Measurements from ENCODE around the gene PTCD1.

Gene PTCD1, protein sequence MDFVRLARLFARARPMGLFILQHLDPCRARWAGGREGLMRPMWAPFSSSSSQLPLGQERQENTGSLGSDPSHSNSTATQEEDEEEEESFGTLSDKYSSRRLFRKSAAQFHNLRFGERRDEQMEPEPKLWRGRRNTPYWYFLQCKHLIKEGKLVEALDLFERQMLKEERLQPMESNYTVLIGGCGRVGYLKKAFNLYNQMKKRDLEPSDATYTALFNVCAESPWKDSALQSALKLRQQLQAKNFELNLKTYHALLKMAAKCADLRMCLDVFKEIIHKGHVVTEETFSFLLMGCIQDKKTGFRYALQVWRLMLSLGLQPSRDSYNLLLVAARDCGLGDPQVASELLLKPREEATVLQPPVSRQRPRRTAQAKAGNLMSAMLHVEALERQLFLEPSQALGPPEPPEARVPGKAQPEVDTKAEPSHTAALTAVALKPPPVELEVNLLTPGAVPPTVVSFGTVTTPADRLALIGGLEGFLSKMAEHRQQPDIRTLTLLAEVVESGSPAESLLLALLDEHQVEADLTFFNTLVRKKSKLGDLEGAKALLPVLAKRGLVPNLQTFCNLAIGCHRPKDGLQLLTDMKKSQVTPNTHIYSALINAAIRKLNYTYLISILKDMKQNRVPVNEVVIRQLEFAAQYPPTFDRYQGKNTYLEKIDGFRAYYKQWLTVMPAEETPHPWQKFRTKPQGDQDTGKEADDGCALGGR

DNA sequence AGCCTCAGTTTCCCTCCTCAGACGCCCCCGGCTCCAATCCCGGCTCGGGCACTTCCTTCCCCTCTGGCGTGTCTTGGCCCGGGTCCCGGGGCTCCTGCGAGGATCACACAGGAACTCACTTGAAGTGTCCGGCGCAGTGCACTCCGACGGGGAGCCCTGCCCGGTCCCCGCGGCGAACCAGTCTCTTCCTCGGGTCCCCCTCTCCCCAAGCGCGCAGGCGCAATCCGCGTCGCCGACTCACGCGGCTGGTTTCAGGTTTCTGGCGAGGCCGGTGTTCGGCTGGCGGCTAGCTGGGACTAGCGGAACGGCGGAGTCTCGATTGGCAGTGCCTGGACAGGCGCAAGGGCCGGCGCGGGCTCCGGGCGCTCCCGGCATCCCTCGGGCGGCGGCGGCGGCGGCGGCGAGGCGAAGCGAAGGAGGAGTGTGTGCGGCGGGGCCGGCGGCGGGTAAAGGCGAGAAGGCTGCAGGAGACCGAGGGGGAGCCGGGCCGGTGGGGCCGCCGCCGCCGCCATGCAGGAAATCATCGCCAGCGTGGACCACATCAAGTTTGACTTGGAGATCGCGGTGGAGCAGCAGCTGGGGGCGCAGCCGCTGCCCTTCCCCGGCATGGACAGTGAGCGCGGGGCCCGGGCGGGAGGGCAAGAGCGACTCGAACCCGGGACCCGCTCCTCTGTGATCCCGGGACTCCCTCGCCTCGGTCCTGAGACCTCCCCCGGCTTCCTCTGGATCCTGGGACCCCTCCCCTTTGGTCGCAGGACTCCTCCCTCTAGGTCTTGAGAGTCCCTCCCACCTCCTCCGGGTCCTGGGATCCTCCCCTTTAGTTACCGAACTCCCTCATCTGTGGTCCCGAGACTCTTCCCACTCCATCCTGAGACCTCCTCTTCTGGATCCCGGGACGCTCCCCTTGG is at the start of gene PTCD1, which contains the start of gene CPSF4:
TSS of gene PTCD1 (minus strand) at position 226 of the 908 bp plus-strand sequence. CDS start 3,556 bp downstream, outside the sequence.
TSS of gene CPSF4 (plus strand) at position 371 of the 908 bp plus-strand sequence. CDS start at position 511, 140 bp downstream.
- peak; percentile 91 for DNase-seq

DNA sequence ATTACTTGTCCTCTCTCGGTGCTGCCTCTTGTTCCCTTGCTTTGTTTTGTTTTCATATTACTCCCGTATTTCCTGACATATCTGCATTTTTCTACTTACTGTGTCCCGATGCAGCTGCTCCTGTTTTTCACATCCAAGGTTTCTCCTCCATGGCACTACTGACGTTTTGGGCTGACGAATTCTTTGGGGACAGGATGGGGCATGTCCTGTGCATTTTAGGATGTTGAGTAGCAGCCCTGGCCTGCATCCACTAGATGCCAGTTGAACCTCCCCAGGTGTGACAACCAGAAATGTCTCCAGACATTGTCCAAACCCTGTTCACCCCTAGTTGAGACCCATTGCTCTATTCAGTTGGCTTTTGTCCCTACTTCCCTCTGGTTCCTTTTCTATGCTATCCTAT is 46.5 kb upstream of the PTCD1 start:
- no peak for DNase-seq

DNA sequence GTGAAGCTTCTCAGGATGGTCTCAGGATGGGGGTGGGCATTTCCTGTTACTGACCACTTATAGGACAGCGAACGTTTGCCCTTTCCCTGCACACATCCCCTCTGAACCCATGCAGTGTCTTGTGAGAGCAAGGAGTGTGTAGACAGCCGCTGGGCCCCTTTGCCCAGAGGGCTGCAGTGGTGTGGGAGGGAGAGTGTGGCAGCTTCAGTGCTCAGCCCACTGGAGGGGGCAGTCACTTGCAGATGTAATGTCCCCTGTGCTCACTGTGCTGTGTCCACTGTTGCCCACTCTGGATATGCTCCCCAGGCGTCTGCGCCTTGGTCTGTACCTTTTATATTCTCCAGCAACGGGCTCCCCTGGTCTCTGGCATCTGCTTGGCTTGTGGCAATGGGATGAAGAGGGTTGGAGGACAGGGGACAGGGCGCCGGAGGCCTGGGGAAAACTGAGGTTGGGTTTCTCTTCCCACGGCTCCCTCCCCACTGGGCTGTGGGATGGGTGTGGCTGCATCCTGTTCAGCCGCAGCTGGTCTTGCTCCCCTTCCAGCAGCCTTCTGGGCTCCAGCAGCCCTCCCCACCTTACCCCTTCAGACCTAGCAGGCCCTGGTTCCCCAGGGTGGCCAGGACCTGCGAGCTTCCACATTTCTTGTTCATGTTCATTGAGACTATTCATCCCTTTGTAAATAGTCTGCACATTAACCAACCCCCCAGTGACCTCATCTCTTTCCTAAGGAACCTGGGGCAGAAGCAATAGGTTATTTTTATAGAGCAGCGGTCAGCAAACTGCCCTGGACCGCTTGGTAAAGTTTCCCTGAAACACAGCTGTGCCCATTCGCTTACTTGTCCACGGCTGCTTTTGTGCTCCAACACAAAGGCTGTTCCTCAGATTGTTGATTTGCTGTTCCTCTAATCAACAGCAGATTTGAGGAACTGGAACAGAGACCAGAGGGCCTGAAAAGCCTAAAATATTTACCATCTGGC is 40.2 kb upstream of the PTCD1 start:
- no peak for DNase-seq

DNA sequence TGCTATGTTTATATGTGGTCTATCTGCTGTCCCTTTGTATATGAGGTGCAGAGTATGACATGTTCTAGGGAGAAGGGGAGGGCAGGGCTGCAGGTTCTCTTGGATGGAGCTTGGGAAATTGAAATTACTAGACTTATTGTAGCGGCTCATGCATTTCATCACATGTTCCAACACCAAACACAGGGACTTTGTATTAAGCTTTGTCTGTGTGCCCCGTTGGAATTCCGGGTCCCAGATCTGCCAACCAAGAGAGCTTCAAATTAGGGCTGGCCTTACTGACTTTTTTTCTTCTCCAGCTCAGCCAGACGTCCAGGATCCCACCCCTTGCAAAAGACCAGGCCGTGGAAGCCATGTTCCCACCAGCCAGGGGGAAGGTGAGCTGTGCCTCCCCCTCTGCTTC is 37.5 kb upstream of the PTCD1 start:
- DNase-seq: no peak

DNA sequence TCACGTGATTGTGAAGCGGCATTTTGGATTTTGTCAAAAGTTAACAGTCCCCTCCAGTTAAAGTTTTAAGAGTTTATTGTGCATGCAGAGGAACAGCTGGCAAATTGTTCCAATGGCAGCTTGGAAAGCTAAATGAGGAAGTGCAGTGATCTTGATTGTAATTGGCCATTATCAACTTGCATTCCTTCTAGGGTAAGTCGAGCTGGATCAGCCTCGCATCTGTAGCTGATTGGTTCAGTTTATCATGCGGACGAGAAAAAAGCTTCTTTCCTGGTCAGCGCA is 34.7 kb upstream of the PTCD1 start:
- no peak for DNase-seq

GRCh38 chr7:99472561-99473314 is 34.1 kb upstream of the PTCD1 start, which contains the start of gene ZNF789:
Gene ZNF789 (plus strand): TSS chr7:99472890. CDS start chr7:99476457, 3,567 bp downstream.
- DNase-seq: peak; percentile 98

GRCh38 chr7:99469381-99470065 is 30.9 kb upstream of the PTCD1 start:
- no peak for DNase-seq

DNA sequence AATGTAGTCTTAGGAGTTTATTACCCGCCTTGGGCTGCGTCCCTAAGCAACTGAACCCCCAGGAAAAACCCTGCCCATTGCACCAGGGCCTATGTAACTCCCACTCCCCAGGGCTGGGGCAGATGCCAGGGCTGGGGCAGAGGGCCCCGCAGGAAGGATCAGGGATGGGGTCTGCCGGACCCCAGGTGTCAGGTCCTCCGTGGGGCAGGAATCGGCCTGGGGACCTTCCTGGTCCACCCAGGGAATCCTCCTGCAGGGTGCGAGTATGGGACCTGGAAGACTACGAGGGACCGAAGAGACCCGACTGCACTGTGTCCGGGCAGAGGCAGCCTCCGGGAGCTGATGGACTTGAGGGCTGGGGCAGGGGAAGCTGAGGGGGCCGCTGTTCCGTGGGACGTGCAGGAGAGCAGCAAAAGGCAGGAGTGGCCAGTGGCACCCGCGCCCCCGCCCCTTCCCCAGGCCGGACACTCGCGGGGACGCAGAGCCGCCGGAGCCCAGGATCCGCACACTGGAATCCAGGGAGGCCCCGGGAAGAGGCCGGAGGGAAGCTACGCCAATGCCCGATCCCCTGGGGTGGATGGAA is 29.8 kb upstream of the PTCD1 start:
- no peak for DNase-seq

DNA sequence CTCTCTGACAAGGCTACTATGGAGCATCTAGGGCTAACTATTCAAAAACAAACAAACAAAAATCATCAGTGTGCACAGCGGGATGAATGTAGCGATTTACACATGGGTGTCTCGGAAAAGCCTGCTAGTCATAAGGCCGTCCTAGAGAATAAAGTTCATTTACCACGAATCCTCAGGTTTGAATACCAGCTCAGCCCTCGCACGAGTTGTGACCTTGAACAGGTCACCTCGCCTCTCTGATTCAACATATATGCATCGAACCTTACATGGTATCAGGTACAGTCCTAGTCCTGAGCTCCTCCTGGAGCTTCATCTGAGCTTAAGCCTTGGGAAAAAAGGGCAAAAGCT is 26.8 kb upstream of the PTCD1 start:
- no peak for DNase-seq

GRCh38 chr7:99461221-99461620 is 22.6 kb upstream of the PTCD1 start:
- DNase-seq: no peak

DNA sequence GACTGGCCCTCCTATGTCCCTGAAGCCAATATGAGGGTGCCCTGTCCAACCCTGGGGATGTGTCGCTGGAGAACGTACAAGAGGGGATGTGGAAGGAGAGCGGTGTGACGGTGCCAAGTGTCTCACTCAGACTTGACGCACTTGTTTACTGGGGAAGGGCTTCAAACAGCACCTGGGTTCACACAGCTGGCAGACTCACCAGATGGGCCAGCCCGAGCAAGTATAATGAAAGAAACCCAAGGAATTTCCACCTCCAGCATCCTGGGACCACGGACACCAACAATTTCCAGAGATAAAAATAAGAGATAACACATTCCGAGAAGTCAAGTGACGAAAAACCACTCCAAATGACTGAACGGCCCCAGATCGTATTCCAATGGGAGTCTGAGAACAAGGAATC is 22.1 kb upstream of the PTCD1 start:
- DNase-seq: no peak

- DNase-seq: no peak
Measured at GRCh38 chr7:99459087-99459486, 20.5 kb upstream of the PTCD1 start.

DNA sequence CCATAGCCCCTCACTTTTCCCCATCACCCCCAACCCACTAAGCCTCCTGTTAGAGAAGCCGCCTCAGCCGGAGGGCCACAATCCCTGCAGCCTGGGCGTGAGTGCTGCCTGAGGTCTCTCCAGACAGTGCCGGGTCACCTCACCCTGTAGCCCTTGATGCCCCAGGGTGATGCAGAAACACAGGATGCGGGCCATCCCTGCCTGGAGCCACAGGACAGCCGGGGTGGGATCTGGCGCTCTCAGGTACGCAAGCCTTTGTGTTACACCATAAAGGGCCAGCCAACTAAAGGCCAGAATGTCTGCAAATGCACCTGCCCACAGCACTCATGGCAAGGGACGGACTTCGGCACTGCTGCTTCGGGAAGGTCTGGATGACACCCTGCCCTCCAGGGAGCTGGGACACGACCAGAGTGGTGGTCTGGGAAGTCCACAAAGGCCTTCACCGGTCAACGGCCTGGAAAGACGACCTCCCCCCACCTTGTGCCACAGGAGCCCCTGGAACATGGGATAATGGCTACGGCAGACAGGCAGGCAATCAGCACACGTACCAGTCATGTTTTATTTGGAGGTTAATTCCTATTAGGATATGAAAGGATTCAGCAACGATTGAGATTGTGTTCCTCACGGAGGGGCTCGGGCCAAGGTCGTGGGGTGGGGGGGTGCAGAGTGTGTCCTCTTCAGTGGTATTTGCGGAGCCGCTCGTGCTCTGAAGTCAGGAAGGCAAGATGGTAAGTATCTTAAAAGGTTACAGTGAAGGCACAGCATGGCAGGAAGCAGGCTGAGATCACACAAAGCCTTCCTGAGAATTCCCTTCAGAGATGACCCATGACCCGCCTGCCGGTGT is 19.3 kb upstream of the PTCD1 start:
- no peak for DNase-seq

- DNase-seq: no peak
Measured at GRCh38 chr7:99457050-99457649, 18.6 kb upstream of the PTCD1 start.

- DNase-seq: no peak
Measured at GRCh38 chr7:99456288-99456687, 17.7 kb upstream of the PTCD1 start.

DNA sequence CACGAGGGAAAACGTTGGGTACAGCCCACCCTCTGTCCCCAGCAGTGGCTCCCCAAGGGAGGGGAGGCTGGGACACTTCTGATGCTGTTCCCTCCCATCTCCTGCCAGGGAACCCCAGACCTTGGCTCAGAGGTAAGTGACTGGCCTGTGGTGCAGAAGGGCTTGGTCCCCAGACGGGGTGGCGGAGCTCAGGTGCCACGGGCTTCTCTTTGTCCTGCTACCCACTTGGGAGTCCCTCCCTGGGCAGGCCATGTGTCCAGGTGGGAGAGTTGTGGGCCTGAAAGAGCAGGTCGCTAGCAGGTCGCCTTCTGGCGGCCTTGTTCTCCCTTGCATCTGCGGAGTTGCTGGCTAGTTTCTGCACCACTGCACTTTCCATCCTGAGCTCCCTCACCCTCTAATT is 17.3 kb upstream of the PTCD1 start:
- DNase-seq: no peak

- DNase-seq: no peak
Measured at GRCh38 chr7:99453105-99453504, 14.5 kb upstream of the PTCD1 start.

DNA sequence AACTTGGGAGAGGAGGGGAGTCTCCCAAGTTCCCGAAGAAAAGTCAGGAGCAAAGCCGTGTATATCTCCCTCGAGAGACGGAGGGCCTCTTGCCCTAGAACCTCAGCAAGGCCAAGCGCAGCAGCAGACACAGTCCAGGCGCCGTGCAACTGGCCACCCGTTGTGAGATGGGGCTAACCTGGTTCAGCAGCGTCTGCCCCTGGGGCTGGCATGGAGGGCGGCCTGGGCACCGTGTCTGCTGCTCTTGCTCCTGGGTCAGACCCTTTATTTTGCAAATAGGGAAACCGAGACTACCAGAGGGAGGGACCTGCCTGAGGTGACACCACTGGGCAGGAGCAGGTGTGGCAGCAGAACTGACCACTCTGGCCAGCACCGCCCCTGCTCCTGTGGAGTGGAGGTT is 13.9 kb upstream of the PTCD1 start:
- no peak for DNase-seq

DNA sequence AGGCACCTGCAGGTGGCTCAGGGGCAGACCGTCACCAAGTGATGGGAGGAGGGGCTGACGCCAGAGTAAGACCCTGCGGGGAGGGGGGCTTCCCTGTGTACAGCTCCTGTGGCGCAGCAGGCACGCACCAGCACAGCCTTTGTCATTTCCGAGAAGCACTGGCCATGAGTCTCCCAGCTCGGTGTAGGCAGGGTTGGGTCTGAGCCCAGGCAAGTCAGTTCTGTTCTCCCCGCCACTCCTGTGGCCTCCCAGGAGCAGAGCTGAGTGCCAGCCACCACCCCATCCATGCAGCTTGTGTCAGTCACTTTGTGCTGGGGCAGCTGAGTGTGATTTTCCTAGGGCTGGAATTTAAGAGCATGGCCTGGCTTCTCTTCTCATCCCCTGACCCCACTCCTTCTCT is 13.3 kb upstream of the PTCD1 start:
- no peak for DNase-seq
